ENCODE data around the gene CENPF.
"Not testable (repeated sequence)": the region's sequence is repeated elsewhere in the genome, so short reads cannot be mapped to it uniquely, and the experiment has no call there.

CENPF gene

GRCh38 chr1:214584805-214585766 lies 17.9 kb upstream of the CENPF start:
- DNase-seq, result no peak

GRCh38 chr1:214586621-214587020 lies 16.4 kb upstream of the CENPF start:
- DNase-seq, result no peak

- DNase-seq, result no peak
Observed at GRCh38 chr1:214587165-214587564, 15.8 kb upstream of the CENPF start.

GRCh38 chr1:214588963-214589597 lies 13.9 kb upstream of the CENPF start:
- DNase-seq, result no peak

- no peak for DNase-seq
Observed at GRCh38 chr1:214590696-214591095, 12.3 kb upstream of the CENPF start.

- DNase-seq, result not testable (repeated sequence)
Observed at GRCh38 chr1:214591918-214592317, 11.1 kb upstream of the CENPF start.

GRCh38 chr1:214593158-214593557 lies 9.8 kb upstream of the CENPF start:
- no peak for DNase-seq

- no peak for DNase-seq
Observed at GRCh38 chr1:214603819-214604252, 841 bp downstream of the CENPF start.

GRCh38 chr1:214604523-214604922 lies 1.5 kb downstream of the CENPF start:
- no peak for DNase-seq

GRCh38 chr1:214605484-214605883 lies 2.5 kb downstream of the CENPF start:
- not testable (repeated sequence) for DNase-seq

GRCh38 chr1:214605933-214606925 lies 3.2 kb downstream of the CENPF start:
- DNase-seq, result not testable (repeated sequence)

GRCh38 chr1:214607492-214608215 lies 4.7 kb downstream of the CENPF start:
- not testable (repeated sequence) for DNase-seq

- DNase-seq, result not testable (repeated sequence)
Observed at GRCh38 chr1:214608216-214608783, 5.3 kb downstream of the CENPF start.

- not testable (repeated sequence) for DNase-seq
Observed at GRCh38 chr1:214608817-214609216, 5.8 kb downstream of the CENPF start.

GRCh38 chr1:214609692-214610091 lies 6.7 kb downstream of the CENPF start:
- DNase-seq, result no peak

- DNase-seq, result not testable (repeated sequence)
Observed at GRCh38 chr1:214610136-214610535, 7.1 kb downstream of the CENPF start.

- DNase-seq, result no peak
Observed at GRCh38 chr1:214615109-214615508, 12.1 kb downstream of the CENPF start.

- DNase-seq, result no peak
Observed at GRCh38 chr1:214615871-214616270, 12.9 kb downstream of the CENPF start.

- DNase-seq, result no peak
Observed at GRCh38 chr1:214617246-214617645, 14.3 kb downstream of the CENPF start.

- DNase-seq, result no peak
Observed at GRCh38 chr1:214617843-214618242, 14.8 kb downstream of the CENPF start.

- DNase-seq, result no peak
Observed at GRCh38 chr1:214621236-214621635, 18.2 kb downstream of the CENPF start.

- DNase-seq, result no peak
Observed at GRCh38 chr1:214623430-214623829, 20.4 kb downstream of the CENPF start.
